ENCODE data around the gene CRIM1.

CRIM1 gene

GRCh38 chr2:36490749-36491148 lies 135.2 kb downstream of the CRIM1 start:
- DNase-seq: no peak

GRCh38 chr2:36492216-36492945 lies 136.8 kb downstream of the CRIM1 start:
- no peak for DNase-seq

DNA sequence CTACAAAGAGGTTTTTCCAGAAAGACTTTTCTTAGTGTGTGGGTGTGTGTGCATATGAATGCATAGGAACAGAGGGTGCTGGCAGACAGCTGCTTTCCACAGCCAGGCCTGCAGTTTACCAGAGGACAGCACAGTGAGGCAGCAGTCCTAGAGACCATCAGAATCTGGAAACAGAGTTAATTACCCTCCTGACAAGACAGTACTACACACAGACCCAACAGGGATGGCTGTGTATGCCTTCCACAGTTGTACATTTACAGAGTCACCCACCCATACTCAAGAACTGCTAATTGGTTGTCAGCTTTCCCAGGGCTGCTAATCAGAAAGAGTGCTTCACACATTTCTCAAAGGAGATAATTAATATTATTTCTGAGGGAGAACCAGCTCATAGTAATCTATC lies 137.7 kb downstream of the CRIM1 start:
- DNase-seq: no peak

GRCh38 chr2:36497570-36498163 lies 142.1 kb downstream of the CRIM1 start:
- no peak for DNase-seq

GRCh38 chr2:36499128-36499820 lies 143.7 kb downstream of the CRIM1 start:
- no peak for DNase-seq

DNA sequence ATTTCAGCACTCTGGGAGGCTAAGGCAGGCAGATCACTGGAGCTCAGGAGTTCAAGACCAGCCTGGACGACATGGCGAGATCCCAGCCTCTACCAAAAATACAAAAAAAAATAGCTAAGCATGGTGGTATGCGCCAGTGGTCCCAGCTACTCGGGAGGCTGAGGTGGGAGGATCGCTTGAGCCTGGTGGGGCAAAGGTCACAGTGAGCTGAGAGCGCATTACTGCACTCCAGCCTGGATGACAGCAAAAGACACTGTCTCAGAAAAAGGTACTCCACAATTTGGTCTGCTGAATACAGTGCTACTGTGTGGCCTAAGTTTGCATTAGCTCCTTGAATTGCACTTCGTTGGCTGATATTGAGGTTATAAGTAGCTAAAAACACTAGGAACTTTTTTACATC lies 144.5 kb downstream of the CRIM1 start:
- DNase-seq: no peak

DNA sequence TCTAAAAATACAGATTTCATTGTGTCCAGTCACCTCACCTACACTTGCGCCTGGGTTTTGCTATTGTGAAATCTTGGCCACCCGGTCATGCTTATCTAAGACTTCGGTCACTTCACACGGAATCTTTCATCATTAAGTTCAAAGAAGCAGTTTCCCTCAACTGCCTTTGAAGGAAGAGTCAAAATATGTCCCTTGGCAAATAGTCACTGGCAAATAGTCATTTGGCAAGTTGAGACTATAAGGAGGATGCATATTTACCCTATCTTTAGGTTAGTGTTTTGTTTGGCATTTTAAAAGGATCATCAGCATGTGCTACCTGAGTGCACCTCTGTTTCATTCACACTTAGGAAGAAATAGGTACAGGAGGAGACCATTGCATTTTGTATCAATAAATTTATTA lies 146.5 kb downstream of the CRIM1 start:
- no peak for DNase-seq

- DNase-seq: no peak
Observed at GRCh38 chr2:36507408-36507812, 151.8 kb downstream of the CRIM1 start.

DNA sequence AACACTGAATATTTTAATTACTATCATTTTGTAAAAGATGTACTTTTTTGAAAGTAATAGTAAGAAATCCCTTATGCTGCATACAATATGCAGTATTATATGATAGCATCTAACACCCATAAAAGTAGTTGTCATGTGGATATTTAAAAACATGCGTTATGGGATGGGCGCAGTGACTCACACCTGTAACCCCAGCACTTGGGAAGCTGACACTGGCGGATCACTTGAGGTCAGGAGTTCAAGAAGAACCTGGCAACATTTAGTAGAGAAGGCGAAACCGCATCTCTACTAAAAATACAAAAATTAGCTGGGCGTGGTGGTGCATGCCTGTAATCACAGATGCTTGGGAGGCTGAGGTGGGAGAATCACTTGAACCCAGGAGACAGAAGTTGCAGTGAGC lies 153.5 kb downstream of the CRIM1 start:
- no peak for DNase-seq

GRCh38 chr2:36511858-36512603 lies 156.5 kb downstream of the CRIM1 start:
- DNase-seq: no peak

GRCh38 chr2:36512705-36513104 lies 157.1 kb downstream of the CRIM1 start:
- DNase-seq: no peak

GRCh38 chr2:36513661-36514060 lies 158.1 kb downstream of the CRIM1 start:
- DNase-seq: no peak

GRCh38 chr2:36515538-36515937 lies 160.0 kb downstream of the CRIM1 start:
- no peak for DNase-seq

GRCh38 chr2:36516136-36516870 lies 160.7 kb downstream of the CRIM1 start:
- DNase-seq: no peak

GRCh38 chr2:36520431-36520830 lies 164.9 kb downstream of the CRIM1 start:
- no peak for DNase-seq

GRCh38 chr2:36523153-36523552 lies 167.6 kb downstream of the CRIM1 start:
- no peak for DNase-seq

- DNase-seq: no peak
Observed at GRCh38 chr2:36525245-36525644, 169.7 kb downstream of the CRIM1 start.

DNA sequence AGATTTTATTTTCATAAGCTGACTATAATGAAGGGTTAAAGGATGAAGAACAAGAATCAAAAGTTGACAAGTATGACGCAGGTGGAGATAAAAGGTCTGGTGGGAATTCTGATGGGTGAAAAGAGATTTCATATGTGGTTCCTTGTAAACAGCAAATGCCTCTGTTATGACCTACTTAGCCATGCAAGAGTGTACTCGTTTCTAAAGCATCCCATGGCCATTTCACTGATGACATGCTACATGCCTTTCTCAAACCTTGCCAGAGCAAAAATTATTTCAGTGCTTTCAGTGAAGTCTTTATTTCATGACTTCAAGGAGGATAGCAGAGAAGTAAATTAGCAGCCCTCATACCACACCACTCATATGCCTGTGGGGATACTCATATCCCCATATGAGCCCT lies 170.6 kb downstream of the CRIM1 start:
- DNase-seq: no peak

DNA sequence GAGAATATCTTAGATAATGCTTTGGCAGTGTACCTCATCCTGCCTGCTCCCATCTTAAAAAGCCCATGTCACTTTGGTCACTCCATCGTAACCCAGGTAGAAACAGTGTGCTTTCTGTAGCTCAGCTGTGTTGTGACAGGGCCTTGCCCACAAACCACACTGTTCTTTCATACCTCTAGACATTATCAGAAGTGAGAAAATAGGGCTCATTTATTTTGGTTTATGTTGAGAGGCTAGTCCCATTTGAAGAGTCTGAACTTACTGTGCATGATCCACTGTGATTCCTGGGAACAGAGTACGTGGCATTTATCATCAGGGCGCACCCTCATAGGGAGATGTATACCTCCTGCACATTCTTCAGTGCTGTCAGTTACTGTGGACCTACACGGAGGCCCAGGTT lies 172.7 kb downstream of the CRIM1 start:
- DNase-seq: no peak

- no peak for DNase-seq
Observed at GRCh38 chr2:36528766-36529392, 173.3 kb downstream of the CRIM1 start.

DNA sequence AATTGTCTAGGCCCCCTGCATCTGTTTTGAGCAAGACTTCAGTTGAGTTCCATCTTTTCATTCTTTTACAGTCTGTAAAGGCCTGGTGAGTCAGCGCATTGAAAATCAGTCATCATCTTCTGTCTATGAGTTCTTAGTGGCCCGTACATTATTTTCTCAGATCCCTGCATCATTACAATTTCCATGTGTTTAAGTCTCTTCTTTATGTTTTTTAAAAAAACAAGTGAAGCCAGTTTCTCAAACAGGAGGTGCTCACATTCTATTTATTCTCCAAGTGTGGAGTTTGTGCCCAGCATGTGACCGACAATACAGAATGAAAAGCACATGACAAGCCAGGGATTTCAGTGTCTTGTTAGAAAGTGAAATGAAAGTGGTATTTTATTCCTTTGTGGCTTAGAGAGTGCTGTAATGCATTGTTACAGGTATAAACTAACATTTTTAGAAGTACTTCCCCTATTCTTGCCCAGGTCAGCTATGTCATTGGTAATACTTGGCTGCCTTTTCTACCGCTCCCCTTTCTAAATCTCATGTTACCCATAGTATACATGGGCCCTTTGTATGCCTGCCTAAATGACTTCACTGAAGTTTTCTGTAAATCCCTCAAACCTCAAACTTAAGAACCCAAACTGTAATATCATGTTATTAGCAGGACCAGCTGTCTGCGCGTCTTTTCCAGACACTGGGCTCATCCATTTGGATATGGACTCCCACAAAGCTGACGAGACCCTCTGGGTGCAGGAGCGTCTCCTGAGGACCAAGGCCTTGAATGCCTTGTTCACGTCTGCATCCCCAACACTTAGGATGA lies 174.8 kb downstream of the CRIM1 start:
- no peak for DNase-seq

- DNase-seq: no peak
Observed at GRCh38 chr2:36530983-36531354, 175.4 kb downstream of the CRIM1 start.
